NOMO-1 treated with DMSO at 0.1 percent for 48 hours (cell line): Measurements from ENCODE around the gene OPA1.

Experiments used
- DNase-seq: peaks from one replicate; lab custom pipeline; 2025; ENCODE audit not compliant: unreplicated experiment; lab: John Stamatoyannopoulos, UW

The OPA1 gene

DNA sequence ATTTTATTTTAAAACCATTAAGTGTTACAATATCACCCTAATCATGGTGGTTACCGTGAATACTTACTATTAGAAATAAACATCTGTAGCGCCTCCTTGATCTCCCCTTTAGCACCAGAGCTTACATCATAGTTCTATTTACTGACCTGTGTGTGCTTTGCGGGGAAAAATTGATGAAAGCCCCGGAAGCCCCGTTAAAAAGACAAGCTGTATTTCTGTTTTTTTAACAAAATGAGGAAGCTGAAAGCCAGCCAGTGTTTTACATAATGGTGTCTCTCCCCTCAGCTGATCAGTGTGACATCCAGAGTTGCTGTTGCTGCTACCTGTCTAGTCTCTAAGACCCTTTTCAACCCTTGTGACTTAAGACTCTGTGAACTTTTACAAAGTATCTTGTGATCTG is 100.8 kb downstream of the OPA1 start:
- DNase-seq = peak; percentile 67

- DNase-seq = peak; percentile 54
Observed at GRCh38 chr3:193701953-193702635, 109.1 kb downstream of the OPA1 start.

GRCh38 chr3:193702967-193703366 is 110.0 kb downstream of the OPA1 start:
- DNase-seq = peak; percentile 49

- no peak for DNase-seq
Observed at GRCh38 chr3:193704431-193704830, 111.4 kb downstream of the OPA1 start.

GRCh38 chr3:193708270-193708669 is 115.3 kb downstream of the OPA1 start:
- DNase-seq = no peak

DNA sequence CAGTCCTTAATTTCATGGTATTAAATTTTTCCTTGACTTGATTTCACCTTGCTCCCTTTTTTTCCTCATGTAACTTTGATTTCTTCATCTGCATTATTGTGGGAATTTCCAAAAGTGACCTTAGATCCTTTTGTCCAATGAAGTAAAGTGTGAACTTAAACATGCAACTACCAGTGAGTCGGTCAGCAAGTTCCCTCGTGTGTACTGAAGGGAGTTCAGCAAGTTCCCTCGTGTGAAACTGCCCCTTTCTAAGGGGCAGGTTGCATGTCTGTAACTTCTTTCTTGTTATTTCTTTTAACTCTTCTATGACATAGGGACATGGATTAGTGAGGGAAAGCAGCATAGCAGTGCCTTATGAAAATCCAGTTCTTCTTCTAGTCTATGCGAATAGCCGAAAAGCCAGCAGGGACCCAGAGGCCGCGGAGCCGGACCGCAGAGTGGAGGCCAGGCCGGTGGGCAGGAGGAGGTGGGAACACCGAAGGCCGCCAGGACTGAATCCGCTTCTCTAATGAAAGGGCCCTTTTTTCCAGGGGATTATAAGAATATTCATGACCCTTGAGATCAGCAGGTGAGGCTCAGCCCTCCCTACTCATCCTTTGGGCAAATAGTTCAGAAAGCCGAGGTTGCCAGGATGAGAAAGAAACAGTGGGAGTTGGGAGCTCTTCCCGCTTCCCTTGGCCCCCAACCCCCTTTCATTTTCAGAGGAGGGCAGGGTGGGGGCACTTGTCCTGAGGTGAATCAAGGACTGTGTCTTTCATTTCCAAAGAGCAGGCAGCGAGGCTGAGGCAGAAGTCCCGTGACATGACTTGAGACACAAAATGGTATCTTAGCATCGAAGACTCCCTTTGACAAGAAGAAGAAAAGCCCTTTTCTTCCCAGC is 117.5 kb downstream of the OPA1 start:
- DNase-seq = no peak

GRCh38 chr3:193711166-193711485 is 118.1 kb downstream of the OPA1 start:
- DNase-seq = no peak

DNA sequence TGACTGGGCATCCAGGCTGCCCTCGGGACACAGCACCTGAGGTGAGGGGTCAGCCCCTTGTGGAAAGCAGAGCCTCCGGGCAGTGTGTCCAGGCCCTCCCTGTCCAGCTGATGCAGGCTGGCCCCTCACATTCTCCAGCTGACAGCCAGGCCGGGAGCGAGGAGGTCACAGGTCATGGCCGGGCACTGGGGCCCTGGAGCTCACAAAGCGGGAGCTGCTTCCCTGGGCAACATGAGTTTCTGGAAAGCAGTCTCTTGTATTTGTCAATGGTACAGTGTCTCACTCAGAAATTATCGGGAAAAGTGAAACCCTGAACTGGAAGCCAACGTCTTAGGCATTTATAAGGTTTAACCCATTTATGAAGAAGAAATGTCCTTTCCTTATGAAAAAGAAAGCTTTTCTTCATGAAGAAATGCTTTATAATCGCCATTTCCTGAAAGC is 118.5 kb downstream of the OPA1 start:
- DNase-seq = no peak

DNA sequence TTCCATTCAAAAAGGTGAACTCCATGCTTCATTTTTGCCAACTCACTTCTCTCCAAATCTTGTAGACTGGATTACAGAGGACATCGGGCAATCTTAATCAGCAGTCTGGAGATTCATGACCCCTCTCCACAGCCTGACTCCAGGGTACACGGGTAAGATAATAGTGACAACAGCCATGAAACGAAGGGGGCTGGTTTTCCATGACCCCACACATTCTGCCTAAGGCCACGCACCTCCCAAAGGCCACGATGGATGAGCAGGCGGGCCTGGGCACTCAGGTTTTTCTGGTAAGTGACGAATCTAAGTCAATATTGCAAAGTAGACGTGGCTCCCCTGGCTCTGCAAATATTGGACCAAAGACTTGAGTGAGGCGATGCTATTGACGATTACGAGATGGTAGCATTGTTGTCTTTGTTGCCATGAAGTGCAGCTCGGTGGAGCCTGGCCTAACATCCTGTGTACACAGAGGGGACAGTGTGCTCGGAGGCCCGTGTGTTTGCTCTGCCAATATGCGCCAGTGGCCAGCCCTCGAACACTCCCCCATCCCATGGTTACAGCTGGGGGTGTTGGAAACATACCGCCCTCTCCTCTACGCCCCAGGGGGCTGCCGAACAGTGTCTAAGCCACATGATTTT is 119.1 kb downstream of the OPA1 start:
- no peak for DNase-seq

DNA sequence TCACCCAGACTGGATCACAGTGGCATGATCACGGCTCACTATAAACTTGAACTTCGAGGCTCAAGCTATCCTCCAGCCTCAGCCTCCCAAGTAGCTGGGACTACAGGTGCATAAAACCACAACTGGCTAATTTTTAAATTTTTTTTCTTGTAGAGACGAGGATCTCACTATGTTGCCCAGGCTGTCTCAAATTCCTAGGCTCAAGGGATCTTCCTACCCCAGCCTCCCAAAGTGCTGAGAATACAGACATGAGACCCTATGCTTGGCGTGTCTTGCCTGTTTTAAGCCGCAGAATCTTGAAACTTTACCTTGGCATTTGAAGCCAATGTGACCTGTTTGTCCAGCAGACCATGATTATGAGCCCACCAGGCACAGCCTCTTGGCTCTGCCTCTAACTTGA is 119.9 kb downstream of the OPA1 start:
- no peak for DNase-seq

- no peak for DNase-seq
Observed at GRCh38 chr3:193714523-193715137, 121.6 kb downstream of the OPA1 start.

DNA sequence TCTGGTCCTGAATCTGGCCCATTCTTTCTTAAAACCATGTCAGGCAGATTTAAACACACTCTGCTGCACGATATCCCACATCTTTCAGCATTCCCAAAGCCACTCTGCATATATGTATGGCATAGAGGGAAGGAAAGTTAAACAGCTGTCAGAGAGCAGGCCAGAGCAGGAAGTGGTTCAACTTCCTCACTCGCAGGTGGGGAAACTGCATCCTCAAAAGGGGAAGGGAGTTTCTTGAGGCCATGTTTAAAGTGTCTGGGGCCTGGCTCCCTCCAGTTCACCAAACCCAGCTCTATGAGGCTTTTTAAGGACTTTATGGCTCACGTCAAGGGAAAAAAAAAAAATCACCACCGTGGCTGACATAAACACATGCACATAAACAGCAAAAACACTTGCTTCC is 123.1 kb downstream of the OPA1 start:
- DNase-seq = peak; percentile 61

DNA sequence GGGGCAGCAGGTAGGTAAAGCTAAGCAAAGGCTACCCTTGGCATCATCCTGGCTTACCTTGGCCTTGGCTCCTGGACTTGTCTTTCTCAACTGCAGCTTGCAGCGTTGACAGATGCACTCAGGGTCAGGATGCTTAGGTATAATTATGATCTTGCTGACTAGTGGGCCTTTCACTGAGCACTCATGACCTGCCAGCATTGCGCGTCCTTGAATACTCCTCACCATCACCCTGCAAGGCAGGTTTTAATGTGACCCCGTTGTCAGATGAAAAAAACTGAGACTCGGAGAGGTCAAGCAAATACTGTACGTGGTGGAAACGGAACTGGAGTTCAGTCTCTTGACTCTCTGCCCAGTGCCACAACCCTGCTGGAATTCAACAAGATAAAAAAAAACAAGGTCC is 126.7 kb downstream of the OPA1 start:
- no peak for DNase-seq

GRCh38 chr3:193720169-193720568 is 127.2 kb downstream of the OPA1 start:
- DNase-seq = no peak

DNA sequence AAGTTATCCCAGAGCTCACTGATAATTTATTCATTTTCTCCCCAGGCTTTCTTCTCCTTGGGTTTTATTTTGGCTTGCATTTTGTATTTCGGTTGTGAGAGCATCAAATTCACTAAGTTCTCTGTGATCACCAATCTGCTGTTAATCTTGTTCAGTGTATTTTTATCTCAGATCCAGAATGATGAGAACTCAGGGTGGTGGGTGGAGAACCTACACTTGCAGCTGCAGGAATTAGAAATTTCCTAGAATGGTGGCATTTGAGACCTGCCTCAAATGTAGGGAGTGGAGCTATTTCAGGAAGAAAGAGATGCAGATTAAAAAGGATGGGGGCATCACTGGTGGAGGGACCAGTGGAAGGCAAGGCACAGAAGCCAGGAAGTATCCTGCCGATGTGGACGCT is 129.6 kb downstream of the OPA1 start:
- no peak for DNase-seq

DNA sequence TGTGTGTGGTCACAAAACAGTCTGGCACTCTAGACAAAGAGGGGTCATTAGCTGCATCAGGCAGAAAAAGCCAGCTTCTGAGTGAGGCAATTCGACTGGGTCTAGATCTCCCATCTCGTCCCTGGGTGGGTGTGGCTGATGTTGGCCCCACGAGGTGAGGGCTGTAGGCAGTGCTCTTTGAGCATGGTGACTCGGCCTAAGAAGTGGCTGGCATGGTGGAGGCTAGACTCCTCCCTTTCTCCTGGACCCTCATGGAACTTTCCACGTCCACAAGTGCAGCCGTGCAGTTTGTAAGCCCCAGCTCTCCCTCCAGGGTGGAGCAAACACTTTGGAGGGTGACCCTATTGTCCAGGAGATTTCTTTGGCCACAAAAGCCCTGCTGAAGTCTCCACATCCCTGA is 134.1 kb downstream of the OPA1 start:
- DNase-seq = no peak

DNA sequence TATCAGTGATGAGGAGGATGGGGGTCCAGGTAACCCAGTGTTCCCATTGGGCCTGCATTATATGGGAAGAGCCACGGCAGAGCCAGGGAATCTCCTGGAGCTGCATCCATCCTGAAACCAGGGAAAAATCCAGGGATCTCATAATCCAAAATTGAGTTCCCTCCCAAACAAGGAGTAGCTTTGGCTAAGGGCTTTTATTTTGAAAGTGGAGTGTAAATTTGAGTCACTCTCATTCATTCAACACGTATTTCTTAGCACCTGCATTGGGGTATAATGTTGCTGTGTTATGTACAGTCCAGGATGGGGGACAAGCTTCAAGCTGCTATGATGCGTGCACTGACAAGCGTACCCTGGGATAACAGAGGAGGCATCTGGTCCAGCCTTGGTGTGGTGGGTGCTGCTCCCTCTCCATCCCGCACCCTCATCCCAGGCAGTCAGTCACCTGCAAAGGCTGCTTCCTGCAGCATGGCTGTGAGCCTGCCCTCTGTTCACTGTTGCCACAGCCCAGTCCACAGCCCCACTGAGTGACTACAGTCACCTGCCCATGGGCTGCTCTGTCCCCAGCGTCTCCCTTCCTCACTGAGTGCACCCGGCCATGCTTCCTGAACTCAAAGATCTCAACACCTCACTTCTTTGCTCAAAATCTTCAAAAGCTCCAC is 135.6 kb downstream of the OPA1 start:
- no peak for DNase-seq

DNA sequence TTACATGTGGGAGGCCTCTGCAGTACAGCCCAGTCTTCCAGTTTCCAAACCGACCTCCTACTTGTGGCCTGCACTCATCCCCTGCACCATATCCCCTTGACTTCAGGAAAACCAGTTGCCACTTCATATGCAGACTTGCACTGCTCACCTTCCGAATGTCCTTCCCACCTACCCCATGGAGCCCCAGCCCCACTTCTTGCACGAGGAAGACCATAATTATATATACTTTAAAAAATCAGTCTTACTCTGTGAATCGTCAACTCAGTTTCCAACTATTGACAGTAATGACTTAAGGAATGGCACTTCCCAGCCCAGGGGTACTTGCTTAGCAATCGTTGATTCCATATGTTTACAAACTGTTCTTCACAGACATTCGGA is 136.1 kb downstream of the OPA1 start:
- DNase-seq = no peak

GRCh38 chr3:193729601-193730000 is 136.6 kb downstream of the OPA1 start:
- DNase-seq = no peak

GRCh38 chr3:193730511-193730910 is 137.5 kb downstream of the OPA1 start:
- no peak for DNase-seq

DNA sequence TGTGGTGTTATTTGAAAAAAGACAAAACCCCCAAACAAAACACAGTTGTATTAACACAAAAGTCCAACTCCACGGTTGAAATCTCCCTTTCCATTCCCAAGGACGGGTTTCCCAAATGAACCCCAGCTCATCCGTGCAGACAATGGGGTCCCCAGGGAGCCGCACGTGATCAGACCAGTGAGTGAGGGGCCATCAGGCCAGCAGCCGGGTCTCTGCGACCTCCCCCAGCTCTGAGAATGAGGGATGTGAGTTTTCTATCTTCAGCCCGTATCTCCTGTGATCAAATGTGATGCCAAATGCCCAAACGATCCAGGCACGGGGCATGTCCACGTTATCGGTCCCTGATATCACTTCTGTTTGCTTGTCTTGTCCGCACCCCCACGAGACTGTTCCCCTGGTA is 138.0 kb downstream of the OPA1 start:
- no peak for DNase-seq
